Measurements from ENCODE around the gene HTR1B.

HTR1B gene

GRCh38 chr6:77456531-77457248 is 6.6 kb downstream of the HTR1B start:
- TF ChIP-seq SPI1 (IDR thresholded peaks at IDR 0.05; ENCODE audit: borderline replicate concordance, low read depth) (no peak), CTCF (IDR thresholded peaks at IDR 0.05; ENCODE audit: insufficient read depth, low read length) (no peak), POLR2AphosphoS5 (IDR thresholded peaks at IDR 0.05; ENCODE audit: low read depth) (no peak), REST (IDR thresholded peaks at IDR 0.05; ENCODE audit: insufficient replicate concordance, low read depth) (no peak), GABPA (IDR thresholded peaks at IDR 0.05; ENCODE audit: low read depth) (no peak)
- peaks cover 8% of the 10 kb centered on the region for H3K27me3 ChIP-seq (ENCODE audit: insufficient read depth, poor library complexity, severe bottlenecking)
- DNase-seq (ENCODE audit: low read depth in 1 of 2, low spot score in 1 of 2) = no peak
- H3K4me3 ChIP-seq (replicated peaks; ENCODE audit: insufficient read depth, low read length) = no peak overlapping the region
- no peak overlapping the region for H3K27ac ChIP-seq (replicated peaks)

- H3K27me3 ChIP-seq (ENCODE audit: insufficient read depth, poor library complexity, severe bottlenecking) = peaks cover 3% of the 10 kb centered on the region
- no peak for DNase-seq (ENCODE audit: low read depth in 1 of 2, low spot score in 1 of 2)
- H3K4me3 ChIP-seq (replicated peaks; ENCODE audit: insufficient read depth, low read length) = no peak overlapping the region
- H3K27ac ChIP-seq (replicated peaks) = no peak overlapping the region
- TF ChIP-seq GABPA (IDR thresholded peaks at IDR 0.05; ENCODE audit: low read depth) = no peak
- TF ChIP-seq REST (IDR thresholded peaks at IDR 0.05; ENCODE audit: insufficient replicate concordance, low read depth) = no peak
- TF ChIP-seq CTCF (IDR thresholded peaks at IDR 0.05; ENCODE audit: insufficient read depth, low read length) = no peak
- TF ChIP-seq SPI1 (IDR thresholded peaks at IDR 0.05; ENCODE audit: borderline replicate concordance, low read depth) = no peak
- no peak for TF ChIP-seq POLR2AphosphoS5 (IDR thresholded peaks at IDR 0.05; ENCODE audit: low read depth)
Measured at GRCh38 chr6:77455271-77455670, 8.0 kb downstream of the HTR1B start.

- Histone ChIP-seq H3K27me3 (ENCODE audit: insufficient read depth, poor library complexity, severe bottlenecking) (no peaks in the 10 kb centered on the region), H3K4me3 (replicated peaks; ENCODE audit: insufficient read depth, low read length) (no peak overlapping the region), H3K27ac (replicated peaks) (no peak overlapping the region)
- DNase-seq (ENCODE audit: low read depth in 1 of 2, low spot score in 1 of 2) = no peak
- TF ChIP-seq GABPA (IDR thresholded peaks at IDR 0.05; ENCODE audit: low read depth) = no peak
- no peak for TF ChIP-seq SPI1 (IDR thresholded peaks at IDR 0.05; ENCODE audit: borderline replicate concordance, low read depth)
- no peak for TF ChIP-seq REST (IDR thresholded peaks at IDR 0.05; ENCODE audit: insufficient replicate concordance, low read depth)
- no peak for TF ChIP-seq POLR2AphosphoS5 (IDR thresholded peaks at IDR 0.05; ENCODE audit: low read depth)
- TF ChIP-seq CTCF (IDR thresholded peaks at IDR 0.05; ENCODE audit: insufficient read depth, low read length) = no peak
Measured at GRCh38 chr6:77454386-77454785, 8.9 kb downstream of the HTR1B start.

Measured in HL-60 (cell line).